GM21447 (cell line): Measurements from ENCODE around the gene DHRS3.

ENCODE experiments used
- ATAC-seq: cut with Tn5 transposase; IDR thresholded peaks from one replicate; pipeline ENCODE4 v1.9.1; 2021; ENCODE audit not compliant: unreplicated experiment

DHRS3 gene

DNA sequence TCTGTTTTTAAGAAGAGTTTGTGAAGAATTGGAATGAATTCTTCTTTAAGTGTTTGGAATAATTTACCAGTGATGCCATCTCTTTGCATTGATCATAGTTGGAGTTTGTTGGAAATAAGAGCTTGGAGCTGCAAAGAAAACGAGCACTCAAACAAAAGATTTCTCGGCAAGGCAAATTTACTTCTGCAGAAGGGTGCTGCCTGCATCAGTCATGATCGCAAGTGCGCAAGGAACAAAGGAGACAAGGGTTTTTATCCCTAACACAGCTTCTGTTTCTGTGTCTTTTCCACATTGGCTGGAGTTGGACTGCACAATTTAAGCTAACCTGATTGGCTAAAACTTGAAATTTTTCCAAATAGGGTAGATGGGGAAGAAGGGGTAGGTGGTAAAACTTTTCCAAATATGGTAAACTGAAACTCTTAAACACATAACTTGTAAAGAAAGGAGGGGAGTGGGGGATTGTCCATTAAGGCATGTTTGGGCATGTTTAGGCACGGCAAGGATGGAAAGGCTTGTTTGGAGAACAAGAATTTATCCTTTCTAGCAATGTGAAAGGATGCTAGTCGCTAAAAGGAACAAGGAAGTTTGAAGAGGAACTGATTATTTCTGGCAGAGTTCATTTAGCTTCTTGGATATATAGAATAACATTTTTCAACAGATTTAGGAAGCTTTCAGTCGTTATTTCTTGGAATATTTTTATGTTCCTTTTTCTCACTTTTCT, 22.4 kb upstream of the DHRS3 start:
- no peak for ATAC-seq

DNA sequence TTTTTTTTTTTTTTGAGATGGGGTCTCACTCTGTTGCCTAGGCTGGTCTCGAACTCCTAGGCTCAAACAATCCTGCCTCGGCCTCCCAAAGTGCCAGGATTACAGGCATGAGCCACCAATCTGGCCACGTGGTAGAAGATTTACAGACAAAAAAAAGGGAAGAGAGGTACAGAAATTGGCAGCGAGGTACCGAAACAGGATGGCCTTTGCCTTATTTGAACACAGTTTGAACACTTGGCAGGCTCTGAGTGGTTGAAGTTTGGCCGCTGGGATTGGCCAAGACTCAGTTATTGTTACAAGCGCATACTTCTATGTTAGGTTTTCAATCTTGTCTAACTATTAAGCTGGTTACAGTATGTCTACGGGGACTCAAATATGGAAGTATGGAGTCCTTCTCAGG, 19.7 kb upstream of the DHRS3 start:
- ATAC-seq, result no peak

DNA sequence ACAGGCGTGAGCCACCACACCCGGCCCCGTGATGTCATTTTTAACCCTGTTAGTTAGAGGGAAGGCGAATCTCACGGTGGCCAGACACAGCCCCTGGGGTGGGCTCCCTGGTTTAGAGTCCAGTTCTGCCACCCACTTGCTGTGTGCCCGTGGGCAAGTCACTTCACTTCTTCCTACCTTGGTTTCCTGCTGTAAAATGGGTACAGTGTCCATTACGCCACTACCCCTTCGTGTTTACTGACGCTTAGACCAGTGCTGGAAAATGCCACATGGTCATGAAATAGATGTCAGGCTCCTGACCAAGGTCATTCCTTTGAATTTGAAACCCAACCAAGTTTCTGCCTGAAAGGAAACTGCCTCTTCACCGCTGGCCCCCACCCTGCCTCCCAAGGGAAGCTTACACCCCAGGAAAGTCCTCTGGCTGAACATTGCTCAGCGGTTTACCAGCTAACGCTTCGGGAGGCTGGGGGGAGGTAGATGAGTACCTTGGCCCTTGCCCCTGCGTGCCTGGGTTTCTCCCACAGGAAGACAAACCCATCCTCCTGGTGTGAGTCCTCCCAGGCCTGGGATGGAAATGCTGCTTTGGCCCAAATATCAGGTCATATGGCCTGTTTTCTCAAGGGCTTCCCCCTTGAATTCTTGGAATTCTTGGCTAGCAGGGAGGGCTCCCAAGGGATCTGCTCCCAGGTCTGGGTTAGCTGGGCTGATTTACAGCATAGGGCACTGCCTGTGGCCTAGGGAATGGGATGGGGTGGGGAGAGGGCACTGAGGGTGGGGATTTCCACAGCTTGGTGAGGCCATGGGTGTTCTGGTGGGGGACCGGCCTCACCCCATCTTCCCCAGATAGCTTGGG, 18.3 kb upstream of the DHRS3 start:
- ATAC-seq, result no peak

DNA sequence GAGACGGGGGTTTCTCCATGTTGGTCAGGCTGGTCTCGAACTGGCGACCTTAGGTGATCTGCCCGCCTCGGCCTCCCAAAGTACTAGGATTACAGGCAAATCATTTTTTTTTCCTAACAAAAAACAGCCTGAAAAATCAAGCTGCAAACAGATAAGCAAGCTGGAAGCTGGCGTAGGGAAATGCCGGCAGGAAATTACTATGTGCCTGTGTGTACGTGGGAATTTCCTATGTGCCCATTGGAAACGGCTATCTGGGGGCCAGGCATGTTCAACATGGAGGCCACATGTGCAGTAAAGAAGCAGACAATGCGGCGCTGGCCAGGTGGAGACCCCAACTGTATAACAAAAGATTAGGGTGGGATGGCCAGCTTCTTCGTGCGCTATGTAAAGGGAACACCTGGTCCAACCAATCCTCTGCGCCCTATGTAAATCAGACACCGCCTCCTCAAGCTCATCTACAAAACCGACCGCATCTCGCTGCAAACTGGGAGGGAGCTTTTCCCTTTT, 16.7 kb upstream of the DHRS3 start:
- ATAC-seq, result no peak

DNA sequence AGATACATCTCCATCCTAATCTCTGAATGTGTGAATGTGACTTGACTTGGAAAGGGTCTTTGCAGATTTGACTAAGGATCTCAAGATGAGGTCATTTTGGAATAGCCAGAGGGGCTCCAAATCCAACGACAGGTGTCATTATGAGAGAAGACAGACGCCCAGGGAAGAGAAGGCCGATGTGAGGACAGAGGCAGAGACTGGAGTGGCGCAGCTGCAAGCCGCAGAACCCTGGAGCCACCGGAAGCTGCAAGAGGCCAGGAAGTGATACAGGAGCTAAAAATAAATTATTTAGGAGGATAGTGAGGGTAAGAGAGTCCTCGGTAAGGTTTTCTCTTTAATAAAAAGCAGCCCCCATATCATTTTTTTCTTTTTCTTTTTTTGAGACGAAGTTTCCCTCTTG, 16.1 kb upstream of the DHRS3 start:
- ATAC-seq, result no peak

DNA sequence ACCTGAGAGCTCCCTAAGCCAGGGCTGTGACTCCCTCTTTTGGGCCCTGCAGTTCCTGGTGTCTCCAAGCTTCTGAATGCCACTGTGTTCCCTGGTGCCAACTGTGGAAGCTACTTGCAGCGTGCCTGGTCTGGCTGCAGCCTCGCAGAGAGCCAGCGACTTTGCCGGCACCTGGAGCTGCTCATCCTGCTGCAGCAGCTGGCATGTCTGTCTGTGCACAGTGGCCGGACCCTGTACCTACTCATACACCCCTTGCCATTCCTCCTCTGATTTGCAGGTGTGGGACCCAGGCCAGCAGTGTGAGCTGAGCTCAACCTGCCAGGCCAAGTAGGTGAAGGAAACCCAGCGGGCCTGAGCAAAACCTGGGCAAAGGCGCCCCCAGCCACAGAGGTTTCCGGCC, 13.6 kb upstream of the DHRS3 start:
- no peak for ATAC-seq

DNA sequence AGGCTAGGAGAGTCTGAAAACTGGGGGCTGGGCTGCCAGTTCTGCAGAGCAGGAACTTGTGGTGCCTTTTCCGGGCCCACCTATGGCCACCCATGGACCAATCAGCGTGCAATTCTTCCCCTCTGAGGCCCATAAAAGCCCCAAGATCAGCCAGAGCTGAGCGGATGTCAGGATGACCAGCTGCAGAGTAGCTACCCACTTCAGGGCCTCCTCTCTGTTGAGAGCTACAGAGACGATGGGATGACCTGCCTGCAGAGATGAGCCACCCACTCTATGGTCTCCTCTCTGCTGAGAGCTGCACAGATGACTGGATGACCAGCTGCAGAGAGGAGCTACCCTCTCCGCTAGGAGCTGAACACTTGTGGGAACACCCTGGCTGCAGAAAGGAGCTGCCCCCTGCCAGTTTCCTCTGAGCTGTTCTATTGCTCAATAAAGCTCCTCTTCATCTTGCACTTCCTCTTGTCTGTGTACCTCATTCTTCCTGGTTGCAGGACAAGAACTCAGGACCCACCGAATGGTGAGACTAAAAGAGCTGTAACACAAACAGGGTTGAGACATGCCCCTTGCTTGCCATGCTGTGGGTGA, 13.0 kb upstream of the DHRS3 start:
- no peak for ATAC-seq

DNA sequence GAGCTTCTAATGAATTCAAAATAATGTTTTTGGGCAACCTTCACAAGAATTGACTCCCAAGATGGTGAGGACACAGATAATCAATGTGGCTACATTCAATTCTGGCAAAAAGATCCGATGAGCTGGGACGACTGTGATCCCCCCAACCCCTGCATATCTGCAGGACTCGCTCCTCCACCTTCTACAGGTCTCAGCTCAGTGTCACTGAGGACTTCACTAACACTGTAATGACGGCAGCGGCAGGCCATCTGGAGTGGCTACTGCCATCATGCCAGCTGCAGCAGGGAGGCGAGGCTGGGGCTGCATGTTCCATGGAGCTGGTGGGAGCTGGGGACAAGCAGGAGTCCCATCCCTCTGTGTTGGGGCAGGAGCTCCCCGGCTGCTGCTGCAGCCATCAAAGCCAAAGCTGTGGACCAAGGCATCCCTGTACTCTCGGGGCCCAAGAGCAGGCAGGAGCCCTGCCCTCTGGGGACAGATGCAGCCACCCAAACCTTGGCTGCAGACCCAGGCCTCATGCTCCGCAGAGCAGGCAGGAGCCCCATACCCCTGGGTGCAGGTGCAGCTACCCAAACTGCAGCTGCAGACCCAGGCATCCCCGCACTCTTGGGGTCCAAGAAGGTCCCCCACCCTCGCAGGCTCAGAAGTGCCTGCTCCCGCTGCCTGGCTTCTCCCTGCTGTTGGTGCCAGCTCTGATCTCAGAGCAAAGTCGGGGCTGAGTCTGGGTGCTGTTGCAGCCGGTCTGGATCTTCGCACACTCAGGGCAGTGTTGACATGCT, 12.2 kb upstream of the DHRS3 start:
- no peak for ATAC-seq

DNA sequence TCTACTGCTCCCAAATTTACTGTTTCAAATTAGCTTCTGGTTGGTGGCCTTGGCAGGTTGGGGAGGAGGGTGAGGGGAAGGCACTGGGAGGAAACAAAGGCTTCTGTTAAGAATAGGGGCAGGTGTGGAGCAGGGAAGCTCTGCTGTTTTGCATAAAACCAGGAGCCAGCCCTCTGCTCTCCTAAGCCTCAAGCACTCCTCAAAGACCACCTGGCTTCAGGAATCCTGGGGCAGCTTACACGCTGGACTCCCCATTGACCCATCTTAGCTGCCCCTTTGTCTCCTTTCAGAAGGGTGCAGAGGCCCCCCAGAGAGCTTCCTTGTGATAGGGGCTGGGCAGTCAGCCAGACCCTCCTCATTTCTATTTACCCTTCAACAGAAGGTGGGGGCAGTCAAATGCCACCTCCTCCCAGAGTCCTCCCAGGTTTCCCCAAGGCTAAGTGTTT, 11.5 kb upstream of the DHRS3 start:
- ATAC-seq, result no peak

DNA sequence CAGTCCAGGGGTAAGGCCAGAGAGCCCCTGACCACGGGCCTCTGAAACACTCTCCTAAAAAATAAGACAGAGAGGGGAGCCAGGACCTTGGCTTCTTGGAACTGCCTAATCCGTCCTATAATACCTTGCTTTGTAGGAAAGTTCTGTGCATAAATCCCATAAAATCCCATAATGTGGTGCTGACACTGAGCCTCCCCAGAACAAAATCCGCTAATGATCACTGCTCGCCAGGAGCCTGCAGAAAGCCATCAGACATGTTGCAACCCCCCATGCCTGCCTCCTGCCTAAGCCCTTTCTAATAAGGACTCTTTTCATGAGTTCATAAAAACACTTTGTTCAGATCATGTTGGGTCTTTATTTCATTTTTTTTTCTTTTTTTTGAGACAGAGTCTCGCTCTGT, 9.3 kb upstream of the DHRS3 start:
- no peak for ATAC-seq

DNA sequence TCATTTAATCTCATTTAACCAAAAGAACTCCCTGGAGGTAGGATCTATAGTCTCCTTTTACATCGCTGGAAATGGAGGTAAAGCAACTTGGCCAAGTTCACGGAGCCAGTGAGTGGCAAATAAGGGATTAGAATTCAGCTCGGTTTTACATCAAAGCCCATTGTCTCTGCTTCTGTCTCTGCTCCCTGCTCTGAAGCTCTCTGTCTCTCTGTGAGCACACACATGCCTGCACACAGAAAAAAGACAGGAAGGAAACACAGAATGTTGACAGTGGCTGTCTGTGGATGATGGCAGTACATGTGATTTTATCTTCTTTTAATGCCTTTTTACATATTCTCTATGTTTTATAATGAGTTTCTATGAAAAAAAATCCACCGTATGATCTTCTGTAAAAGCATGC, 8.9 kb upstream of the DHRS3 start:
- no peak for ATAC-seq

DNA sequence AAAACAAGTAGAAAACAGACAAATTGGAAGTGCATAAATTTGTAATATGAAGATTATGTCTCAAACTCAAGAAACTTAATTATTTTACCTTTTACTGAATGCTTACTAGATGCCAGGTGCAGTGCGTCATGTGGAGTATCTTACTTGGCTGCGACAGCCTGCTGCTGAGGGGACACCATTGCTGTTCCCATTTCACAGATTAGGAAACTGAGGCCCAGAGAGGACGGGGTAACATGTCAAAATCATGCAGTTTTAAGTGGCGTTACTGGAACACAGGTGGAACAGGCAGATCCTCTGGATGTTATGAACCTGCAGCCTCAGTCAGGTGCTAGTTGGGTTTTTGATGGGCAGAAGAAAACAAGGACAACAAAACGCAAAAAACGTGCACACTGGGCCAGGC, 7.3 kb upstream of the DHRS3 start:
- no peak for ATAC-seq

DNA sequence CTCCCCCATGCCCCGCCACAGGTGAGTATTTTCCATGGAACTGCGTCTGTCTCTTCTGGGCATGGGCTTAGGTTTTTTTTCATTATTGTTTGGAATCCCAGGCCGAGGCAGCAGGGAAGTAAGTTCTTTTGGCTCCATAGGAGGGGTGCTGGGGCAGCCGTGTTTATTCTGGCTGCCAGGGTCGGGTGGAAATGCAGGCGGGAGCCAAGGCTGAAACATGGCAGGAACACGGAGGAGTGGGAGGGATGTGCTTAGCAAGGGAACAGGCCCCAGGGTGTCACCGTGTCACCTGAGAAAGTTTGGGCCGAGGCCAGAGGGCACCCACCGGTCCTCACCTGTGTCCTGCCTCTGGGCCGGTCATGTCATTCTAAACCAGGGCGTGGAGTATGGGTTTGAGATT, 4.5 kb upstream of the DHRS3 start:
- ATAC-seq, result no peak

DNA sequence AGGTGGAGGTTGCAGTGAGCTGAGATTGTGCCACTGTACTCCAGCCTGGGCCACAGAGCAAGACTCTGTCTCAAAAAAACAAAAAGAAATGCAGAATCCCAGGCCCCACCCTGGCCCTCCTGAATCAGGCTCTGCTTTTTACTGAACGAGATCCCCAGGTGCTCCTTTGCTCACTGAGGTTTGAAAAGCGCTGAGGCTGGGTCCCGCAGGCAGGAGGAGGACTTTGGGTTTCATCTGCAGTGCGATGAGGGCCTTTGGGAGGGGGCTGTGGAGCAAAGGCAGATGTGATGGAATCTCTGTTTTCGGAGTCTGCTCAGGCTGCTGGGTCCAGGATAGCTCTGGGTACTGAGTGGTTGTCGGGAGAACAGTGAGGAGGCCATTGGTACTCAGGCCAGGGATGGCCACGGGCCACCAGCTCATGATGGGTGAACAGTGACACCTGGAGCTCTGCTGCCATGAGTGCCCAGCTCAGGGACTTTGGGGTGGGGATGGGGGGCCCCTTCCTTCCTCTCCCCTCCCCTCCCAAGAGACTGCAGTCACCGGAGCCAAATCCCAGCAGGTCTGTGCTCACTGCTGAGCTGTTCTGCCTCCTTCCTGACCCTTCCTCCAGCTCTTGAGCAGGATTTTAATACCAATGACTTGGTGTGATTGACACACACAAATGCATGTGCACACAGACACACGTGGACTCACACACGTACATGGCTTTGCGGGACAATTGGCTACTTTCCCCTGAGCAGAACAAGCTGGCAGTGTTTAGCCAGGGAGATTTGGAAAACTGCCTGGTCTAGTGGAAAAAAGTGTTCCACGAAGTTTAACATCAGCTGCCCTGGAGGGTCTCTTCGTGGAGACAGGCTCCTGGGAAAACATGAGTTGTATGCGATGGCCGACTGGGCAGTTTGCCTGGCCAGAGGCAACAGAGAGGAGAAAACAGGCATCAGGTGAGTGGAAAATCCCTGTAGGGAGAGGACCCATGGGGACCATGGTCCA, 3.6 kb upstream of the DHRS3 start:
- ATAC-seq, result no peak

DNA sequence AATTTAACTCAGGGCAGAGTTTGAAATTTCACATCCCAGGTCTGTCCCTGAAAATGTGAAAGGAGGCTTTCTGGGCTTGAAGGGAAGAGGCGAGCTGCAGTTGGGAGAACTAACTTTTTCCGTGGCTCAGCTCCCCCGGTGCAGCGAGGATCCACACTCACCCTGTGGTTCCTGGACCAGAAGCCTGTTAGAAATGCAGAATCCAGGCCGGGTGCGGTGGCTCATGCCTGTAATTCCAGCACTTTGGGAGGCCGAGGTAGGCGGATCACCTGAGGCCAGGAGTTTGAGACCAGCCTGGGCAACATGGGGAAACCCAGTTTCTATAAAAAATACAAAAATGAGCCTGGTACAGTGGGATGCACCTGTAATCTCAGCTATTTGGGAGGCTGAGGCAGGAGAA, 2.9 kb upstream of the DHRS3 start:
- ATAC-seq, result no peak

DNA sequence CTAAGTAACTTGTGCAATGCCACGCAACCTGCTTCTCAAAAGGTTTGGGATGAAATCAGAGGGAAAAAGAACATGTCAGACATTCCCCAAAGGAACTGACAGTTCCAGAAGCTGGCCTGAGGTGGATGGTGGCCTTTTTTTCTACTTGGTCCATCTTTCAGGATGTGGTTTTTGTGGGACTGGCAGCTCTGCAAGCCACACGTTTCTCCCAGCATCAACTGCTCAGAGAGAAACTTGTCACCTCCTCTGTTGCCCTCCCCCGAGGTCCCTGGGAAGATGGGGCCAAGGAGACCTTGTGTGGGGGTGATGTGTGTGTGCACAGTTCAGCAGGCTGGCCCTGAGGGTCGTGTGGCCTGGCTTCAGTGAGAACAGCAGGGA, 2.5 kb upstream of the DHRS3 start:
- ATAC-seq, result no peak

DNA sequence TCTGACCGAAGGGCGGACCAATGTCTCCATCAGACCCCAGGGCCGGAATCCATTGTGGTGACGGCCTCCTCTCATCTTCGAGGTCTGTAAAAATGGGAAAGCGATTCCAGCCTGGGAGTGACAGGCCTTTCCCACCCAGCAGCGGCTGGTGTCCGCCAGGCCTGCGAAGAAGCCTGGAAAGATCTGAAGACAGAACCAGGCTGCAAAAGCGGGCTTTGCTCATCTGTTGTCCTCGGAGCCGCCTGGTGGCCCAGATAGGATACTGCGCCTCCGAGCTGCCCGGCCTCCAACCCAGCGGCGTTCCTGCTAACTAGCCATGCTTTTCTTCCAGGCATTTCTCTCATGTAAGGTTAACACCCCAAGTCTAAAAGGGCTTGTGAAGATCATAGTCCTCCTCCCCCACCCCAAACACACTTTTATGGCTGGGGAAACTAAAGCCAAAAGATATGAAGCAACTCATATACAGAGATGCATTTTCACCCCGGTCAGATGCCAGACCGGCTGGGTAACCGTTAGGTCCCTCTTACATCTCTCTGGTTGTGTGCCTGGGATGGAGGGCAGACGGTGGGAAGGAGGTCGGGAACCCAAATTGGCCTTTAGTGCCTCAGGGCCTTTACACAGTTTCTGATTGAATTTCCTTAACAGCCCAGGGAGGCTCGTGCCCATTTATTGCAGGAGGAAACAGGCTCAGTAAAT, 1.9 kb upstream of the DHRS3 start:
- ATAC-seq, result no peak

DNA sequence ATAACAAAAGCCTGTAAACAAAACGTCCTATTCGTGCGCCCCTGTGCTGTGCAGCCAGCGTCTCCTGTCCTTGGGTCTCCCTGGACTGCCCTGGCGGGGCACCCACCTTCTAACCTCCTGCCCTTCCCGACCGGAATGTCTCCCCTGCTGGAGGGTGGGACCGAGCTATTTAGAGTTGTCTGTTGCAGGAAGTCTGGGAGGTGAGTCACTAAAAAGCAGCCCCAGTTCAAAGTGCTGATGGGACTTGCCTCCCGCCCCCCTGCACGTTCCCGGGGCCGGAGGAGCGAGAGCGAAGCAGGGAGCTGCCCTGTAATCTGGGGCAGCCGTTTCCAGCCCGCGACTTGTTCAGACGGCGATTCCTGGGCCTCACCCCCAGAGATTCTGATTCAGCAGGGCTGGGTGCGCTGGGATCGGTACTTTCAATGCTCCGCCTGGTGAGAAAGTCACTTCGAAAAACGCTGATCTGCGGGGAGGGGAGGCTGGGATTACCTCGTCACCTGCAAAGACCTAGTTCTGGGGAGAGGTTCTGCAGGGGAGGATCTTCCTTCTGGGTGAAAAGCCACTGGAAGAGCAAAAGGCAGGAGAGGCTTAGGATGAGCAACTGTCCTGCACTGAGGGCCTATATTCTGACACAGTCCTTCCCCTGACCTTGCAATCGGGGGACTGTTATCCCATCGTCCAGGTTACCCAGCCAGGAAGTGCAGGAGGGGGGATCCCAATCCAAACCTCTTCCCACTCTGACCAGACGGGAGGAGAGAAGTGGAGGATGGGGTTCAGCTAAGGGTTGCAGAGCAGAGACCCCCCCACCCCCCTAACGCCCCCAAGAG, 1.2 kb upstream of the DHRS3 start:
- no peak for ATAC-seq

DNA sequence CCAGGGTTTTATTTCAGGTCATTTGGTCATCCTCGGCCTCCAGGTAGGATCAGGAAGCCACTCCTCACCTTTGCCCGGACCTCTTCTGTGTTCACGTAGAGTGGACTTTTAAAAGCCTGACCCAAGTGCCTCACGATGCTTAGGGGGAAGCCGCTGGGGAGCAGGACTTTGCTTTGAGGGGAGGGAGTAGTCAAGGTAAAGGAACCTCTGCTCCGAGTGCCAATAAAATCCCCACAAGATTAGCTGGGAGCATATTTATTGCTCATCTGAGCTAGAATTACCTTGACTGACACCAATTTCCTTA, 603 bp upstream of the DHRS3 start:
- ATAC-seq, result no peak
